PFSK-1 (cell line): ENCODE results near the gene NCAM1.

Source experiments
- FOXP2 ChIP-seq: optimal IDR thresholded peaks from 2 replicates; pipeline ENCODE3; 2011; ENCODE audit warnings: borderline replicate concordance, control low read depth, inconsistent platforms; ENCODE audit not compliant: insufficient read depth; ENCODE audit errors: extremely low read length, extremely low read depth
- POLR2AphosphoS5 ChIP-seq: IDR thresholded peaks from 2 replicates; pipeline ENCODE4 v1.6.1; 2012; ENCODE audit warnings: low read depth, mild to moderate bottlenecking, control low read depth, low read length, moderate library complexity
- SIN3A ChIP-seq: IDR thresholded peaks from 2 replicates; pipeline ENCODE4 v1.6.1; 2012; ENCODE audit warnings: mild to moderate bottlenecking, low read length, moderate library complexity, borderline replicate concordance; ENCODE audit not compliant: insufficient read depth
- TAF1 ChIP-seq: IDR thresholded peaks from 2 replicates; pipeline ENCODE4 v1.6.1; 2012; ENCODE audit warnings: low read length, control low read depth, borderline replicate concordance; ENCODE audit not compliant: insufficient read depth
- TF ChIP-seq, protein P1 (sequence below), 2 experiments: IDR thresholded peaks; 2 replicates each; pipeline versions ENCODE4 v1.6.1 to v1.8.0; 2011 to 2012; ENCODE audit warnings: low read depth in 2 of 2, low read length in 2 of 2, control low read depth in 1 of 2, inconsistent platforms in 1 of 2, mild to moderate bottlenecking in 1 of 2, moderate library complexity in 1 of 2; ENCODE audit not compliant: insufficient read depth in 1 of 2

The NCAM1 gene

DNA sequence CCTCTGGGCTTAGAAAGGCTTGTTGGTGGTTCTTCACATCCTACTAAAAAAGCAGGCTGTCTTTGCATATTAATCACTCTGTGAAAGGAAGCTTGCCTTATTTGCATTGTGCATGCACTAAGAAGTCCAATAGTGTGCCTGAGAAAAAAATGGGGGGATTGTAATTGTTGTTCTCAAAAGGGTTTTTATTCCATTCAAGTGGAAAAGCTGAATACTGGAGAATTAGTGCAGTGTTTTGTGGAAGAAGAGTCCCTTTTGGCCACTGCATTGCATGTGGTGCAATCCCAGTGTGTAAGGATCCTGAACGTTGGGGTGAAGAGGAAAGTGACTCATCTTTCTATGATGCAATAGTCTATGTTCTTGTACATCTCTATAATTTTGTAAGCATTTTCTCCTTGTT lies 16.5 kb downstream of the NCAM1 start:
- TF ChIP-seq FOXP2 (no peak), POLR2AphosphoS5 (no peak), TAF1 (no peak), SIN3A (no peak)
- TF ChIP-seq, protein P1, sequence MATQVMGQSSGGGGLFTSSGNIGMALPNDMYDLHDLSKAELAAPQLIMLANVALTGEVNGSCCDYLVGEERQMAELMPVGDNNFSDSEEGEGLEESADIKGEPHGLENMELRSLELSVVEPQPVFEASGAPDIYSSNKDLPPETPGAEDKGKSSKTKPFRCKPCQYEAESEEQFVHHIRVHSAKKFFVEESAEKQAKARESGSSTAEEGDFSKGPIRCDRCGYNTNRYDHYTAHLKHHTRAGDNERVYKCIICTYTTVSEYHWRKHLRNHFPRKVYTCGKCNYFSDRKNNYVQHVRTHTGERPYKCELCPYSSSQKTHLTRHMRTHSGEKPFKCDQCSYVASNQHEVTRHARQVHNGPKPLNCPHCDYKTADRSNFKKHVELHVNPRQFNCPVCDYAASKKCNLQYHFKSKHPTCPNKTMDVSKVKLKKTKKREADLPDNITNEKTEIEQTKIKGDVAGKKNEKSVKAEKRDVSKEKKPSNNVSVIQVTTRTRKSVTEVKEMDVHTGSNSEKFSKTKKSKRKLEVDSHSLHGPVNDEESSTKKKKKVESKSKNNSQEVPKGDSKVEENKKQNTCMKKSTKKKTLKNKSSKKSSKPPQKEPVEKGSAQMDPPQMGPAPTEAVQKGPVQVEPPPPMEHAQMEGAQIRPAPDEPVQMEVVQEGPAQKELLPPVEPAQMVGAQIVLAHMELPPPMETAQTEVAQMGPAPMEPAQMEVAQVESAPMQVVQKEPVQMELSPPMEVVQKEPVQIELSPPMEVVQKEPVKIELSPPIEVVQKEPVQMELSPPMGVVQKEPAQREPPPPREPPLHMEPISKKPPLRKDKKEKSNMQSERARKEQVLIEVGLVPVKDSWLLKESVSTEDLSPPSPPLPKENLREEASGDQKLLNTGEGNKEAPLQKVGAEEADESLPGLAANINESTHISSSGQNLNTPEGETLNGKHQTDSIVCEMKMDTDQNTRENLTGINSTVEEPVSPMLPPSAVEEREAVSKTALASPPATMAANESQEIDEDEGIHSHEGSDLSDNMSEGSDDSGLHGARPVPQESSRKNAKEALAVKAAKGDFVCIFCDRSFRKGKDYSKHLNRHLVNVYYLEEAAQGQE (IDR thresholded peaks at IDR 0.05; ENCODE audit: insufficient read depth in 1 of 2, low read depth in 2 of 2, low read length in 2 of 2) = no peak

DNA sequence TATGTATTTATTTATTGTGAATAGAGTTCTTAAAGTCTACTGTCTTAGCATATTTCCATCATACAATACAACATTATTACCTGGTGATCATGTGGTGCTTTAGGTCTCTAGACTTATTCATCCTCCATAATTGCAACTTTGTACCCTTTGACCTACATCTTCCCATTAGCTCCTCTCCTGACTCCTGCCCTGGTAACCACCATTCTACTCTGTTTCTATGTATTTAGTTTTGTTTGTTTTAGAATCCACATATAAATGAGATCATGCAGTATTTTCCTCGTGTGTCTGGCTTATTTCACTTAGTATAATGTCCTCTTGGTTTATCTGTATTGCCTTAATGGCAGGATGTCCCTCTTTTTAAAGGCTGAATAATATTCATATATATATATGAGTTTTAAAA lies 22.7 kb downstream of the NCAM1 start:
- no peak for TF ChIP-seq POLR2AphosphoS5
- no peak for TF ChIP-seq TAF1
- TF ChIP-seq, protein P1 (IDR thresholded peaks at IDR 0.05; ENCODE audit: insufficient read depth in 1 of 2, low read depth in 2 of 2, low read length in 2 of 2) = no peak
- no peak for TF ChIP-seq FOXP2
- no peak for TF ChIP-seq SIN3A

DNA sequence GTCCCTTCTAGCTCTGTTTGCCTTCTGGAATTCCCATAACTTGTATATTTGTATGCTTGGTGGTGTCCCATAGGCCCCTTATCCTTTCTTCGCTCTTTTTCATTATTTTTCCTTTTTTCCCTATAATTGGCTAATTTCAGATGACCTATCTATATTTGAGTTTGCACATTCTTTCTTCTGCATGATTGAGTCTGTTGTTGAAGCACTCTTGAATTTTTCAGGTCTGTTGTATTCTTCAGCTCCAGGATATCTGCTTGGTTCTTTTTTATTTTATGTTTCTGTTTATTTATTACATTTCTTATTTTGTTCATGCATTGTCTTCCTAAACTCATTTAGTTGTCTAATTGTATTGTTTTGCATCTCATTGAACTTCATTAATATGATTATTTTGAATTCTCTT lies 28.0 kb downstream of the NCAM1 start:
- TF ChIP-seq SIN3A (no peak), TAF1 (no peak), POLR2AphosphoS5 (no peak), FOXP2 (no peak)
- TF ChIP-seq, protein P1 (IDR thresholded peaks at IDR 0.05; ENCODE audit: insufficient read depth in 1 of 2, low read depth in 2 of 2, low read length in 2 of 2) = no peak

DNA sequence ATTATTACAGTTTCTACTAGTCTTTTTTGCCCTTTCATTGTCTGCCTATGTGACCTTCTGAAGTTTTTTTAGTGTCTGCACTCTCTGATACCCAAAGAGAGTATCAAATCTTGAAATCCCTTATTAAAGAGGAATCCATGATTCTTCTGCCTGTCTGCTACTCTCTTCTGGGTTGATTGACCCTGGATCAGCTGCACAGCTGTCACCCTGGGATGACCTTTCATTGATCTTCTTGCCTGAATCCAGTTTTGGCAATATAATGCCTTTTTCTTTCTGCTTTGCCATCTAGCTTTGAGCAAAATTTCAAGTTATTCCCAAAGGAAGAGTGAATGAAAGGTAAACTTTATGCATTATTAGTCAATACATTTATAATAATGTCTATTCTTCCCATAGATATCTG lies 32.6 kb downstream of the NCAM1 start:
- TF ChIP-seq SIN3A (no peak), FOXP2 (no peak), TAF1 (no peak), POLR2AphosphoS5 (no peak)
- TF ChIP-seq, protein P1 (IDR thresholded peaks at IDR 0.05; ENCODE audit: insufficient read depth in 1 of 2, low read depth in 2 of 2, low read length in 2 of 2) = no peak

DNA sequence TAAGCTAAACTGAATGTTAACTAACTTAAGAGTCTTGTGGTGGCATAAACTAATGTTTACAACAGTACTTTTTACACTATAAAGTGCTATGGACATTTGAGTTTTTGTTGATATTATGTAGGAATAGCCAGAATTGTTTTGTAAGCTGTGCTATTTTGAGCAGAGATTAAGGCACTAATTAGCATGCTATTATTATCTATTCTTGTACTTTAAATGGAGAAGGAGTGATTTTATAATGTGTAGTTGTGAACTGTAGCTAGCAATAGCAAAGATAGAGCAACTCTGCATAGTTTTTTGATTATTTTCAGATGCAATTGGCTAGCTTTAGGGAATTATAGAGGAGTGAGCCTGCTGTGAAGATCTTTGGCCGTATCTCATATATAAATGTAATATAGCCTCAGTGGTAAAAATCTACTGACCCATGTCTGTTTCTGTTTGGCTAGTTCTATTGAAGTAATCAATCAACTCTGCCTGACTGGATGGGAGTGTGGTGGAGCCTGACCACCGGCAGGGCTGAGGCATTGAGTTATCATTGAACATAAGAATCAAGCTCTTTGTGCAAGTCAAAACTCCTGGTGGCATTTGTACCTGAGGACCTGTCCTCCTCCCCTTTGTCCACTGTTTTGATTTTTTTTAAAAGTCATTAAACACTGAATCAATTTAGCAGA lies 34.3 kb downstream of the NCAM1 start:
- TF ChIP-seq, protein P1 (IDR thresholded peaks at IDR 0.05; ENCODE audit: insufficient read depth in 1 of 2, low read depth in 2 of 2, low read length in 2 of 2) = no peak
- TF ChIP-seq FOXP2 = no peak
- TF ChIP-seq SIN3A = no peak
- no peak for TF ChIP-seq TAF1
- no peak for TF ChIP-seq POLR2AphosphoS5
